Neural cell (in vitro differentiated cells): ENCODE results near the gene BLNK.

Experiments
- EP300 ChIP-seq: fragments of 450-650 bp; conservative IDR thresholded peaks from 2 replicates; pipeline ENCODE4 v1.6.1; 2014; ENCODE audit warnings: antibody characterized with exemption, mild to moderate bottlenecking, moderate library complexity; ENCODE audit not compliant: poor library complexity, severe bottlenecking
- REST ChIP-seq: IDR thresholded peaks from 2 replicates; pipeline ENCODE4 v1.6.1; 2012; ENCODE audit warnings: borderline replicate concordance
- SMC3 ChIP-seq: fragments of 450-650 bp; conservative IDR thresholded peaks from 2 replicates; pipeline ENCODE4 v1.6.1; 2014; ENCODE audit warnings: antibody characterized with exemption, mild to moderate bottlenecking, moderate library complexity; ENCODE audit not compliant: poor library complexity
- TF ChIP-seq, protein P1 (sequence below): fragments of 450-650 bp; IDR thresholded peaks from 2 replicates; pipeline ENCODE4 v1.5.1; 2014; ENCODE audit warnings: antibody characterized with exemption, mild to moderate bottlenecking, moderate library complexity; ENCODE audit not compliant: poor library complexity, severe bottlenecking

DNA sequence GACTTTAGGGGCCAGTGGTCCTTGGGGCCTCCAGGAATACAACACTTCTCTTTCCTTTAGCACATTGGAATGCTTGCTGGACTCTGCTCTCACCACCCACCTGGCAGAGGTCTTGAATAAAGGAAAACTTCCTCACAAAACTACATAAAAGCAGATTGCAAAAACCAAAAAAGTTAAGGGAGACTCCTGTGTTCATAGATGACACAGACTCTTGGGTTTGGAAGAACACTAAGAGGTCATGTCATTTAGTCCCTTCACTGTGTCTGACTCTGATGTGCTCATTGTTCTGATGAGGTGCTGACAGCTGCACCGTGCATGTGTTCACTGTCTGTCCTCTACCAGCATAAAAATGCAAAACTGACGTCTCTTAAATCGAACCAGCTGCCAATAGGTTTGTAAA lies 11.4 kb downstream of the BLNK start:
- TF ChIP-seq, protein P1, sequence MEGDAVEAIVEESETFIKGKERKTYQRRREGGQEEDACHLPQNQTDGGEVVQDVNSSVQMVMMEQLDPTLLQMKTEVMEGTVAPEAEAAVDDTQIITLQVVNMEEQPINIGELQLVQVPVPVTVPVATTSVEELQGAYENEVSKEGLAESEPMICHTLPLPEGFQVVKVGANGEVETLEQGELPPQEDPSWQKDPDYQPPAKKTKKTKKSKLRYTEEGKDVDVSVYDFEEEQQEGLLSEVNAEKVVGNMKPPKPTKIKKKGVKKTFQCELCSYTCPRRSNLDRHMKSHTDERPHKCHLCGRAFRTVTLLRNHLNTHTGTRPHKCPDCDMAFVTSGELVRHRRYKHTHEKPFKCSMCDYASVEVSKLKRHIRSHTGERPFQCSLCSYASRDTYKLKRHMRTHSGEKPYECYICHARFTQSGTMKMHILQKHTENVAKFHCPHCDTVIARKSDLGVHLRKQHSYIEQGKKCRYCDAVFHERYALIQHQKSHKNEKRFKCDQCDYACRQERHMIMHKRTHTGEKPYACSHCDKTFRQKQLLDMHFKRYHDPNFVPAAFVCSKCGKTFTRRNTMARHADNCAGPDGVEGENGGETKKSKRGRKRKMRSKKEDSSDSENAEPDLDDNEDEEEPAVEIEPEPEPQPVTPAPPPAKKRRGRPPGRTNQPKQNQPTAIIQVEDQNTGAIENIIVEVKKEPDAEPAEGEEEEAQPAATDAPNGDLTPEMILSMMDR = no peak
- no peak for TF ChIP-seq SMC3
- no peak for TF ChIP-seq REST
- TF ChIP-seq EP300 = no peak
